Measurements from ENCODE around the gene SHISA7.

Gene SHISA7

DNA sequence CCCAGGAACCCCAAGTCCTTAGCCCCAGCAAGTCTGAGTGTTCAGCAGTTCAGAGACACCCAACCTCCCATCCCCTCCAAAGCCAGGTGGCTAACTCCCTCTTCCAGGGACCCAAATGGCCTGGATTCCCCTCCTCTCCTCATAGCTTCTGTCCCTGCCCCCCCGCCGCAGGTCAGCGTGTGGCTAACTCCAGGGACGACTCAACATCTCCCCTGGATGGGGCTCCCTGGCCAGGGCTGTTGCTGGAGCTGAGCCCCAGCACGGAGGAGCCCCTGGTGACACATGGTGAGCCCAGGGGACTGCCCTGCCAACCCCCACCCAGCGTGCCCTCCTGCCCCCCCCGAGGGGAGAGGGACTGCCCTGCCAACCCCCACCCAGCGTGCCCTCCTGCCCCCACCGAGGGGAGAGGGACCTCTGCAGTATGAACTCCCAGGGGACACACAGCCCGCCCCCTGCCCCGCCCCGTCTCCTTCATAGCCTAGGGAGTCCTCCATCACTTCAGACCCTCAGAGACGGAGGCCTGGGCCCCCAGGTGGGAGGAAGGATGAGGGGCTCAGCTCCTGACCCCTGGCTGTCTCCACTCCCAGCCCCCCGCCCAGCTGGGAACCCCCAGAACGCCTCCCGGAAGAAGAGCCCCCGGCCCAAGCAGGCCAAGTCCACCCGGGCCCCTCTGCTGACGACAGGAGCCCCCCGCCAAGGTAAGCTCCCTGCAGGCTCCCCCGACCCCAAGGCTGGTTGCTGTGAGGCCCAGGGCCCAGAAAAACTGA, 46.8 kb upstream of the SHISA7 start:
- TF ChIP-seq CREB1 (IDR thresholded peaks at IDR 0.05; ENCODE audit: low read depth) (no peak), TAF1 (IDR thresholded peaks at IDR 0.05; ENCODE audit: low read depth) (no peak), NFIC (IDR thresholded peaks at IDR 0.05) (no peak), ZBTB7A (IDR thresholded peaks at IDR 0.05; ENCODE audit: low read depth) (no peak), CEBPB (IDR thresholded peaks at IDR 0.05) (no peak), USF1 (IDR thresholded peaks at IDR 0.05) (no peak), TCF12 (IDR thresholded peaks at IDR 0.05; ENCODE audit: low read depth) (no peak), REST (IDR thresholded peaks at IDR 0.05; ENCODE audit: low read depth) (no peak), FOXM1 (IDR thresholded peaks at IDR 0.05; ENCODE audit: borderline replicate concordance, low read depth) (no peak), YY1 (IDR thresholded peaks at IDR 0.05; ENCODE audit: low read depth) (no peak), MAX (IDR thresholded peaks at IDR 0.05) (no peak), EP300 (IDR thresholded peaks at IDR 0.05; ENCODE audit: borderline replicate concordance) (no peak), TEAD4 (IDR thresholded peaks at IDR 0.05) (no peak), EGR1 (IDR thresholded peaks at IDR 0.05) (no peak), RAD21 (IDR thresholded peaks at IDR 0.05; ENCODE audit: low read depth) (no peak)

DNA sequence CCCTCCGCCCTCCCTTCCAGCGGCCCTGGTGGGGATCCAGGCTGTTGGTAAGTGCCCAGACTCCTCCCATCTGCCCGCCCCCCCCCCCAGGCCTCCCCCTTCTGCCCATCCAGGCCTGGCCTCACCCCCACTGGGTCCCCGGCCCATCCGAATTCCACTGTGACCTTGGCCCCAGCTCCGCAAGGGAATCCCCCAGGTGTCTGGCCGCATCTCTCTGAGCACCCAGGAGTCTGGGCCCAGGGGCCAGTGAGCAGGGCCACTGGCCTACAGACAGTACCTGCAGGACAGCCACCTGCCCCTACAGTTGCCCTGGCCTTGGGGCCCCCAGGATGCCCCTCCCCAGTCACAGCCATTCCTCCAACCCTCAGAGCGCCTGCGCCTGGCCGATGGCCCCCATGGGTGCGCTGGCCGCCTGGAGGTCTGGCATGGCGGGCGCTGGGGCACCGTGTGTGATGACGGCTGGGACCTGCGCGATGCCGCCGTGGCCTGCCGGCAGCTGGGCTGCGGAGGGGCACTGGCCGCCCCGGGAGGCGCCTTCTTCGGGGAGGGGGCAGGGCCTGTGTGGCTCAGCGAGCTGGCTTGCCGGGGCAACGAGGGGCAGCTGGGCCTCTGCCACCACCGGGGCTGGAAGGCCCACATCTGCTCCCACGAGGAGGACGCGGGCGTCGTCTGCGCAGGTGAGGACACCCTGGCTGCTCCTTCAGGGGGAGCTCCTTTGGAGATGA, 46.0 kb upstream of the SHISA7 start:
- no peak for TF ChIP-seq RAD21 (IDR thresholded peaks at IDR 0.05; ENCODE audit: low read depth)
- no peak for TF ChIP-seq MAX (IDR thresholded peaks at IDR 0.05)
- no peak for TF ChIP-seq EGR1 (IDR thresholded peaks at IDR 0.05)
- no peak for TF ChIP-seq NFIC (IDR thresholded peaks at IDR 0.05)
- no peak for TF ChIP-seq CREB1 (IDR thresholded peaks at IDR 0.05; ENCODE audit: low read depth)
- no peak for TF ChIP-seq TCF12 (IDR thresholded peaks at IDR 0.05; ENCODE audit: low read depth)
- TF ChIP-seq TAF1 (IDR thresholded peaks at IDR 0.05; ENCODE audit: low read depth), result no peak
- TF ChIP-seq TEAD4 (IDR thresholded peaks at IDR 0.05), result no peak
- TF ChIP-seq ZBTB7A (IDR thresholded peaks at IDR 0.05; ENCODE audit: low read depth), result no peak
- no peak for TF ChIP-seq REST (IDR thresholded peaks at IDR 0.05; ENCODE audit: low read depth)

DNA sequence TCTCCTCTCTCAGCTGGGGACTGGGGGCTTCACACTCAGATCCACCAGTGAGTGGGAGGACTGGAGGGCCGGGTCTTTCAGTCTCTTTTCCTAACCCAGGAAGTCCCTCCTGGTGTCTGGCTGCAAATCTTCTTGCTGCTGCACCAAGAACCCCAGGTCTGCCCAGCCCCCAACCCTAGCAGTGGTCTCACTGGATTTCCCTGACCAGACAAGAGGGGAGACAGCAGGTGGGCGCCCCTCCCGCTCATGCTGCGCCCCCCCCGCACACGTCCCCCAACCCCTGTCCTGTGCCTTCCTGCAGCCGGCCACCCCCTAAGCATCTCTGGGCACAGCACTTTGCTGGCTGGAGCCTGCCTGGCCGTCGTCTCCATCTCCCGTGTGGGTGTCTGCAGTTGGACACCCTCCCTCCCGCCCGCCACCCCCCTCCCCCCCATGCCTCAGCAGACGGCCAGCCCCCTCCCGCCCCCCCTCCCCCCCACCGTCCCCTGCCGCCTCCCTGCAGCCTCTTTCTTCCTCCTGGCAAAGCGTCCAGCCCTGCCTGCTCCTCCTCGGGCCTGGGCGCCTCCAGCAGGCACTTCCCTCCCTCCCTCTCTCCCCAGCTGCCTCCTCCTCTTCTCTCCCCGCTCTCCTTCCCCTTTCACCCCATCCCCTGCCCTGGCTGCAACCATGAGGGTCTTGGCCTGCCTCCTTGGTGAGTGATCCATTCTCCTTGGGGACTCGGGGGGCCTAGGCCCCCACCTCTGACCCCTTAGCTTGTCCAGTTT, 45.0 kb upstream of the SHISA7 start, which contains the start of gene SSC5D:
TSS of gene SSC5D (plus strand) at position 513 of the 764 bp plus-strand sequence. CDS start at position 667, 154 bp downstream.
- TF ChIP-seq CEBPB (IDR thresholded peaks at IDR 0.05), result no peak
- TF ChIP-seq TAF1 (IDR thresholded peaks at IDR 0.05; ENCODE audit: low read depth), result no peak
- TF ChIP-seq EP300 (IDR thresholded peaks at IDR 0.05; ENCODE audit: borderline replicate concordance), result no peak
- TF ChIP-seq MAX (IDR thresholded peaks at IDR 0.05), result no peak
- TF ChIP-seq YY1 (IDR thresholded peaks at IDR 0.05; ENCODE audit: low read depth), result no peak
- no peak for TF ChIP-seq REST (IDR thresholded peaks at IDR 0.05; ENCODE audit: low read depth)
- TF ChIP-seq FOXM1 (IDR thresholded peaks at IDR 0.05; ENCODE audit: borderline replicate concordance, low read depth), result no peak

All from Ishikawa (cell line).